Tibial nerve (tissue), 4 donors: Measurements from ENCODE around the gene CT45A6. TPM values are rescaled to one million over a fixed set of nuclear protein-coding genes. Genes with fewer than 3 reads are reported as not detected.
"Not testable (repeated sequence)": the region's sequence is repeated elsewhere in the genome, so short reads cannot be mapped to it uniquely, and the experiment has no call there.

Experiments used
- DNase-seq, 2 donors: peaks; one replicate each; pipeline ENCODE4 v3.0.0-alpha.2; 2019; ENCODE audit warnings: low spot score in 2 of 2
- H3K27ac ChIP-seq, 4 donors: fragments of 200-600 bp; sonication (generic) in 3 of 4; one replicate each; pipeline ENCODE4 v1.5.1; 2017 to 2019; ENCODE audit warnings: mild to moderate bottlenecking in 1 of 4
- H3K27me3 ChIP-seq, 2 donors: fragments of 200-600 bp; sonication (generic) in 1 of 2; one replicate each; pipeline versions ENCODE4 v1.5.1 to v1.6.0; 2017 to 2019
- H3K36me3 ChIP-seq, 3 donors: fragments of 200-600 bp; sonication (generic); one replicate each; pipeline ENCODE4 v1.5.1; 2018 to 2019
- H3K4me1 ChIP-seq, 4 donors: fragments of 200-600 bp; sonication (generic) in 3 of 4; one replicate each; pipeline ENCODE4 v1.5.1; 2017 to 2019
- H3K4me3 ChIP-seq, 4 donors: fragments of 200-600 bp; sonication (generic) in 3 of 4; one replicate each; pipeline ENCODE4 v1.5.1; 2017 to 2019; ENCODE audit warnings: mild to moderate bottlenecking in 1 of 4, moderate library complexity in 1 of 4
- H3K9me3 ChIP-seq, 4 donors: fragments of 200-600 bp; sonication (generic) in 3 of 4; one replicate each; pipeline ENCODE4 v1.5.1; 2017 to 2019
- WGBS, 2 donors: methylation state at CpG; one replicate each; pipeline ENCODE4 v1.1.5; 2018; 5-methylcytosine and 5-hydroxymethylcytosine counted together
- total RNA-seq, 4 donors: library from RNA; depleted of rRNA; stranded (reverse); fragments of >200 nt; gene quantifications; one replicate each; pipeline ENCODE4 v1.1.0, GENCODE V29; 2016

CT45A6 gene
- not detected for total RNA-seq

- H3K27ac ChIP-seq, H3K4me3 ChIP-seq, H3K27me3 ChIP-seq, H3K36me3 ChIP-seq, DNase-seq, H3K9me3 ChIP-seq, H3K4me1 ChIP-seq: not testable (repeated sequence)
- no CpG with 5 or more reads among the region's 16 CpGs for WGBS, 2 donors
These were observed at the start of gene CT45A6 for GRCh38 chrX:135802687-135803086. Gene CT45A6, minus strand, starts transcription at chrX:135802787. Its CDS starts 3,794 bp downstream, at chrX:135798993.

- DNase-seq, H3K36me3 ChIP-seq, H3K4me1 ChIP-seq, H3K9me3 ChIP-seq, H3K4me3 ChIP-seq, H3K27ac ChIP-seq, H3K27me3 ChIP-seq: not testable (repeated sequence)
- no CpG with 5 or more reads among the region's 17 CpGs for whole genome bisulfite sequencing, 2 donors
These were observed 34.6 kb upstream of the CT45A6 start, which contains the start of gene CT45A7 for GRCh38 chrX:135837180-135837579. Gene CT45A7, minus strand, starts transcription at chrX:135837280. Its CDS starts 3,747 bp downstream, at chrX:135833533.

GRCh38 chrX:135819912-135820311, 17.3 kb upstream of the CT45A6 start, which contains the start of gene CT45A2:
Gene CT45A2, minus strand, starts transcription at chrX:135820012. Its CDS starts 3,747 bp downstream, at chrX:135816265.
- H3K9me3 ChIP-seq, H3K4me3 ChIP-seq, H3K4me1 ChIP-seq, H3K36me3 ChIP-seq, H3K27me3 ChIP-seq, H3K27ac ChIP-seq, DNase-seq: not testable (repeated sequence)
- no CpG with 5 or more reads among the region's 17 CpGs for whole genome bisulfite sequencing, 2 donors

GRCh38 chrX:135785403-135785802, 17.2 kb downstream of the CT45A6 start, which contains the start of gene CT45A5:
Gene CT45A5, minus strand, starts transcription at chrX:135785503. Its CDS starts 3,774 bp downstream, at chrX:135781729.
- not testable (repeated sequence) for H3K4me3 ChIP-seq, H3K36me3 ChIP-seq, H3K9me3 ChIP-seq, DNase-seq, H3K27me3 ChIP-seq, H3K4me1 ChIP-seq, H3K27ac ChIP-seq
- WGBS, 2 donors: no CpG with 5 or more reads among the region's 16 CpGs

GRCh38 chrX:135768091-135768490, 34.5 kb downstream of the CT45A6 start, which contains the start of gene CT45A3:
Gene CT45A3, minus strand, starts transcription at chrX:135768191. Its CDS starts 3,747 bp downstream, at chrX:135764444.
- H3K9me3 ChIP-seq, DNase-seq, H3K27ac ChIP-seq, H3K36me3 ChIP-seq, H3K4me3 ChIP-seq, H3K4me1 ChIP-seq, H3K27me3 ChIP-seq: not testable (repeated sequence)
- WGBS, 2 donors: no CpG with 5 or more reads among the region's 17 CpGs

GRCh38 chrX:135744739-135745138, 57.8 kb downstream of the CT45A6 start:
- H3K9me3 ChIP-seq, H3K27ac ChIP-seq, H3K36me3 ChIP-seq, DNase-seq, H3K4me3 ChIP-seq, H3K27me3 ChIP-seq, H3K4me1 ChIP-seq: not testable (repeated sequence)
- 86 to 96% methylated on average over 4 of the region's 4 CpGs for WGBS, 2 donors

Other genes with a start within 250 kb of the CT45A6 start
- gene CT45A1, start 89.1 kb downstream of the CT45A6 start, total RNA-seq: not detected
- gene CT45A3, start 34.6 kb downstream of the CT45A6 start, total RNA-seq: not detected
- gene CT45A5, start 17.3 kb downstream of the CT45A6 start, total RNA-seq: not detected
- gene CT45A2, start 17.2 kb upstream of the CT45A6 start, total RNA-seq: not detected
- not detected for gene CT45A7, start 34.5 kb upstream of the CT45A6 start, total RNA-seq
- not detected for gene CT45A8, start 51.8 kb upstream of the CT45A6 start, total RNA-seq
- gene CT45A9, start 69.0 kb upstream of the CT45A6 start, total RNA-seq: not detected
- not detected for gene CT45A10, start 90.7 kb upstream of the CT45A6 start, total RNA-seq
- gene SAGE1, start 90.9 kb upstream of the CT45A6 start, total RNA-seq: not detected
- 10 to 100 TPM; 24.1 to 31.6 (median 28.3) TPM for gene MMGT1, start 171.2 kb upstream of the CT45A6 start, total RNA-seq
- gene SLC9A6, start 182.6 kb upstream of the CT45A6 start, total RNA-seq: 10 to 100 TPM; 12.9 to 23.9 (median 18.7) TPM